Ishikawa (cell line): Measurements from ENCODE around the gene NAT10.

Experiments used
- CEBPB ChIP-seq: IDR thresholded peaks from 2 replicates; pipeline ENCODE4 v1.6.1; 2012
- EP300 ChIP-seq: IDR thresholded peaks from 2 replicates; pipeline ENCODE4 v1.6.1; 2012; ENCODE audit warnings: borderline replicate concordance
- ZBTB7A ChIP-seq: IDR thresholded peaks from 2 replicates; pipeline ENCODE4 v1.6.1; 2012; ENCODE audit warnings: low read depth
- TF ChIP-seq, protein P1 (sequence below): IDR thresholded peaks from 2 replicates; pipeline ENCODE4 v1.6.1; 2012; ENCODE audit warnings: low read depth, mild to moderate bottlenecking

DNA sequence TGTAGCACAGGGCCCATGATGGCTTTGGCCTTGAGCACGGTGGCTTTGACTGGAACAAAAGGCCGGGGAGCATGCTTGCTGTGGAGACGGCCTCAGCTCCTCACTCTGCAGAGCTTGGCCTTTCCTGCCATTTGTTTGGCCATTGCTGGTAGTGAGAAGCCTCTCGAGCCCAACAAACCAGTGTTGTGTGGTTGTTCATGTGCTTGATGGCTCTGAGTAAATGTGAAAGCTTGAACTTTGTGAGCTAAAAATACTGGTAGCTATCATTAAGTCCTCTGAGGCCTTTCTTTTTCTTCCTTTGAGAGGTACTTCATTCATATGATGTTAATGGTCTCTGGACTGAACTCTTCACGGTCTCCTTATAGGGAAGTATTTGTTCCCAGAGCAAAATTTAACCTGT, 39.6 kb downstream of the NAT10 start:
- TF ChIP-seq CEBPB (no peak), EP300 (no peak), ZBTB7A (no peak)
- TF ChIP-seq, protein P1, sequence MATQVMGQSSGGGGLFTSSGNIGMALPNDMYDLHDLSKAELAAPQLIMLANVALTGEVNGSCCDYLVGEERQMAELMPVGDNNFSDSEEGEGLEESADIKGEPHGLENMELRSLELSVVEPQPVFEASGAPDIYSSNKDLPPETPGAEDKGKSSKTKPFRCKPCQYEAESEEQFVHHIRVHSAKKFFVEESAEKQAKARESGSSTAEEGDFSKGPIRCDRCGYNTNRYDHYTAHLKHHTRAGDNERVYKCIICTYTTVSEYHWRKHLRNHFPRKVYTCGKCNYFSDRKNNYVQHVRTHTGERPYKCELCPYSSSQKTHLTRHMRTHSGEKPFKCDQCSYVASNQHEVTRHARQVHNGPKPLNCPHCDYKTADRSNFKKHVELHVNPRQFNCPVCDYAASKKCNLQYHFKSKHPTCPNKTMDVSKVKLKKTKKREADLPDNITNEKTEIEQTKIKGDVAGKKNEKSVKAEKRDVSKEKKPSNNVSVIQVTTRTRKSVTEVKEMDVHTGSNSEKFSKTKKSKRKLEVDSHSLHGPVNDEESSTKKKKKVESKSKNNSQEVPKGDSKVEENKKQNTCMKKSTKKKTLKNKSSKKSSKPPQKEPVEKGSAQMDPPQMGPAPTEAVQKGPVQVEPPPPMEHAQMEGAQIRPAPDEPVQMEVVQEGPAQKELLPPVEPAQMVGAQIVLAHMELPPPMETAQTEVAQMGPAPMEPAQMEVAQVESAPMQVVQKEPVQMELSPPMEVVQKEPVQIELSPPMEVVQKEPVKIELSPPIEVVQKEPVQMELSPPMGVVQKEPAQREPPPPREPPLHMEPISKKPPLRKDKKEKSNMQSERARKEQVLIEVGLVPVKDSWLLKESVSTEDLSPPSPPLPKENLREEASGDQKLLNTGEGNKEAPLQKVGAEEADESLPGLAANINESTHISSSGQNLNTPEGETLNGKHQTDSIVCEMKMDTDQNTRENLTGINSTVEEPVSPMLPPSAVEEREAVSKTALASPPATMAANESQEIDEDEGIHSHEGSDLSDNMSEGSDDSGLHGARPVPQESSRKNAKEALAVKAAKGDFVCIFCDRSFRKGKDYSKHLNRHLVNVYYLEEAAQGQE: no peak
